Measurements from ENCODE around the gene RPS16. TPM values are rescaled to one million over a fixed set of nuclear protein-coding genes. Genes with fewer than 3 reads are reported as not detected.

Gene RPS16
- total and polyA plus RNA-seq, 5 donors: 1,282 to 1,746 (median 1,502) TPM

- H3K9me3 ChIP-seq (ENCODE audit: control insufficient read depth, low read length): no peaks in the 10 kb centered on the region
- H3K27ac ChIP-seq (ENCODE audit: low read length): peak overlapping the region; percentile 44
- H3K4me3 ChIP-seq (ENCODE audit: low read length): peak overlapping the region; percentile 83
- ATAC-seq: no peak
- intact Hi-C loops (cut with DNase I): no loop called here
- WGBS: 89% methylated on average over 17 of the region's 17 CpGs
- no peaks in the 10 kb centered on the region for H3K27me3 ChIP-seq (ENCODE audit: control insufficient read depth, insufficient read depth)
- peak in 2 of 3 donors; percentile 12 to 48 for DNase-seq
- H3K4me1 ChIP-seq (ENCODE audit: control insufficient read depth, insufficient read depth, low read length): peaks cover 4% of the 10 kb centered on the region
Measured at GRCh38 chr19:39405261-39405957, 30.3 kb downstream of the RPS16 start.

GRCh38 chr19:39403331-39404312 is 32.1 kb downstream of the RPS16 start:
- intact Hi-C loops (cut with DNase I): no loop called here
- DNase-seq: peak; percentile 99
- WGBS: 2% methylated on average over 43 of the region's 43 CpGs
- H3K4me1 ChIP-seq (ENCODE audit: control insufficient read depth, insufficient read depth, low read length): peaks cover 4% of the 10 kb centered on the region
- no peaks in the 10 kb centered on the region for H3K27me3 ChIP-seq (ENCODE audit: control insufficient read depth, insufficient read depth)
- no peaks in the 10 kb centered on the region for H3K9me3 ChIP-seq (ENCODE audit: control insufficient read depth, low read length)
- peak; percentile 72 for ATAC-seq
- peak overlapping the region; percentile 97 for H3K27ac ChIP-seq (ENCODE audit: low read length)
- peak overlapping the region; percentile 68 for H3K4me3 ChIP-seq (ENCODE audit: low read length)

GRCh38 chr19:39402346-39403300 is 33.1 kb downstream of the RPS16 start:
- peaks cover 4% of the 10 kb centered on the region for H3K4me1 ChIP-seq (ENCODE audit: control insufficient read depth, insufficient read depth, low read length)
- peak; percentile 54 to 56 for ATAC-seq
- peak overlapping the region; percentile 97 for H3K27ac ChIP-seq (ENCODE audit: low read length)
- WGBS: 2% methylated on average over 59 of the region's 59 CpGs
- intact Hi-C loops (cut with DNase I): no loop called here
- H3K4me3 ChIP-seq (ENCODE audit: low read length): peak overlapping the region; percentile 68
- no peaks in the 10 kb centered on the region for H3K27me3 ChIP-seq (ENCODE audit: control insufficient read depth, insufficient read depth)
- DNase-seq: peak; percentile 95 to 97 (median 97)
- no peaks in the 10 kb centered on the region for H3K9me3 ChIP-seq (ENCODE audit: control insufficient read depth, low read length)

- WGBS: 46% methylated on average over 25 of the region's 25 CpGs
- H3K9me3 ChIP-seq (ENCODE audit: control insufficient read depth, low read length): no peaks in the 10 kb centered on the region
- peaks cover 4% of the 10 kb centered on the region for H3K4me1 ChIP-seq (ENCODE audit: control insufficient read depth, insufficient read depth, low read length)
- H3K4me3 ChIP-seq (ENCODE audit: low read length): no peak overlapping the region
- no peaks in the 10 kb centered on the region for H3K27me3 ChIP-seq (ENCODE audit: control insufficient read depth, insufficient read depth)
- peak overlapping the region; percentile 97 for H3K27ac ChIP-seq (ENCODE audit: low read length)
- DNase-seq: peak in 2 of 3 donors; percentile 47 to 82
- intact Hi-C loops (cut with DNase I): no loop called here
- ATAC-seq: no peak
Measured at GRCh38 chr19:39401549-39402345, 34.0 kb downstream of the RPS16 start.

- WGBS: 57% methylated on average over 4 of the region's 4 CpGs
- intact Hi-C loops (cut with DNase I): no loop called here
- Histone ChIP-seq H3K4me3 (ENCODE audit: low read length) (no peak overlapping the region), H3K27ac (ENCODE audit: low read length) (peak overlapping the region; percentile 97), H3K27me3 (ENCODE audit: control insufficient read depth, insufficient read depth) (no peaks in the 10 kb centered on the region), H3K9me3 (ENCODE audit: control insufficient read depth, low read length) (no peaks in the 10 kb centered on the region), H3K4me1 (ENCODE audit: control insufficient read depth, insufficient read depth, low read length) (peaks cover 4% of the 10 kb centered on the region)
- ATAC-seq (no peak), DNase-seq (peak in 1 of 3 donors; percentile 55)
Measured at GRCh38 chr19:39401070-39401548, 34.6 kb downstream of the RPS16 start.

GRCh38 chr19:39400061-39400460 is 35.7 kb downstream of the RPS16 start:
- Histone ChIP-seq H3K27me3 (ENCODE audit: control insufficient read depth, insufficient read depth) (no peaks in the 10 kb centered on the region), H3K4me3 (ENCODE audit: low read length) (no peak overlapping the region), H3K9me3 (ENCODE audit: control insufficient read depth, low read length) (no peaks in the 10 kb centered on the region), H3K4me1 (ENCODE audit: control insufficient read depth, insufficient read depth, low read length) (peaks cover 4% of the 10 kb centered on the region), H3K27ac (ENCODE audit: low read length) (no peak overlapping the region)
- intact Hi-C loops (cut with DNase I): no loop called here
- ATAC-seq (no peak), DNase-seq (peak in 1 of 3 donors; percentile 7)
- WGBS: 92% methylated on average over 4 of the region's 4 CpGs

- H3K4me3 ChIP-seq (ENCODE audit: low read length): no peak overlapping the region
- no peaks in the 10 kb centered on the region for H3K9me3 ChIP-seq (ENCODE audit: control insufficient read depth, low read length)
- 93% methylated on average over 4 of the region's 4 CpGs for WGBS
- H3K27me3 ChIP-seq (ENCODE audit: control insufficient read depth, insufficient read depth): no peaks in the 10 kb centered on the region
- DNase-seq (peak in 2 of 3 donors; percentile 8 to 55), ATAC-seq (no peak)
- peaks cover 4% of the 10 kb centered on the region for H3K4me1 ChIP-seq (ENCODE audit: control insufficient read depth, insufficient read depth, low read length)
- no peak overlapping the region for H3K27ac ChIP-seq (ENCODE audit: low read length)
- intact Hi-C loops (cut with DNase I): no loop called here
Measured at GRCh38 chr19:39399668-39400050, 36.1 kb downstream of the RPS16 start.

GRCh38 chr19:39398297-39398864 is 37.4 kb downstream of the RPS16 start:
- WGBS: 77% methylated on average over 11 of the region's 11 CpGs
- Histone ChIP-seq H3K27me3 (ENCODE audit: control insufficient read depth, insufficient read depth) (no peaks in the 10 kb centered on the region), H3K4me3 (ENCODE audit: low read length) (no peak overlapping the region), H3K4me1 (ENCODE audit: control insufficient read depth, insufficient read depth, low read length) (peaks cover 4% of the 10 kb centered on the region), H3K9me3 (ENCODE audit: control insufficient read depth, low read length) (no peaks in the 10 kb centered on the region), H3K27ac (ENCODE audit: low read length) (peak overlapping the region; percentile 62)
- intact Hi-C loops (cut with DNase I): no loop called here
- DNase-seq: peak; percentile 84 to 90 (median 88)
- peak; percentile 6 to 20 for ATAC-seq

GRCh38 chr19:39397360-39398296 is 38.1 kb downstream of the RPS16 start:
- Histone ChIP-seq H3K9me3 (ENCODE audit: control insufficient read depth, low read length) (no peaks in the 10 kb centered on the region), H3K4me1 (ENCODE audit: control insufficient read depth, insufficient read depth, low read length) (peaks cover 4% of the 10 kb centered on the region), H3K27ac (ENCODE audit: low read length) (peak overlapping the region; percentile 34), H3K27me3 (ENCODE audit: control insufficient read depth, insufficient read depth) (no peaks in the 10 kb centered on the region), H3K4me3 (ENCODE audit: low read length) (no peak overlapping the region)
- intact Hi-C loops (cut with DNase I): no loop called here
- peak; percentile 82 for ATAC-seq
- WGBS: 27% methylated on average over 17 of the region's 17 CpGs
- DNase-seq: peak; percentile 90 to 97 (median 97)
